ENCODE data around the gene MRTFA. TPM values are rescaled to one million over a fixed set of nuclear protein-coding genes. Genes with fewer than 3 reads are reported as not detected.
"Not testable (repeated sequence)": the region's sequence is repeated elsewhere in the genome, so short reads cannot be mapped to it uniquely, and the experiment has no call there.

MRTFA gene
- total RNA-seq, 1 donor from 2014 or later, result 105 TPM

GRCh38 chr22:40606306-40606705 lies 30.2 kb downstream of the MRTFA start:
- no peaks in the 10 kb centered on the region for H3K27me3 Mint-ChIP-seq (ENCODE audit: low read depth)
- H3K4me3 Mint-ChIP-seq, result no peak overlapping the region
- peaks cover 55% of the 10 kb centered on the region for H3K4me1 Mint-ChIP-seq
- H3K9me3 Mint-ChIP-seq, result no peaks in the 10 kb centered on the region
- peaks cover 2% of the 10 kb centered on the region for H3K36me3 Mint-ChIP-seq
- TF ChIP-seq CTCF (IDR thresholded peaks at IDR 0.05; ENCODE audit: unreplicated experiment), result no peak
- no peak for DNase-seq (ENCODE audit: low spot score in 2 of 2, unreplicated experiment in 2 of 2)
- peak overlapping the region; percentile 85 for H3K27ac Mint-ChIP-seq

DNA sequence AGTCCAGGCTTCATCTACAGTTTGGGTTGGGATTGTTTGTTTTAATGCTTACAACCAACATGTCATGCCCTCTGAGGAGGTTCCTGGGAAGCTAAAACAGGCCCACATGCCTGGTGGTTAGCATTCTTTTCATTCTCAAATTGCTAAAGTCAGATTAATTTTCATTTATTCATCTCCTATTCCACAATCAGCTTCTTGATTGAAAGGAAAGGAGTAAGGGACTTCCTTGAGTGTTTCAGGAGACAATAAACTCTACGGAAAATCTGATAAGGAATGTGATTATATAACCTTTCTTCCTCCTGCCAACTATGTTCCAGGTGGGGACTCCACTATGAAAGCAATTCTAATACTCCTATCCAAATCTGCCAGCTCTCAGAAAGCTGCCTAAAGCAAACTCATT lies 30.8 kb downstream of the MRTFA start:
- no peaks in the 10 kb centered on the region for H3K9me3 Mint-ChIP-seq
- H3K4me3 Mint-ChIP-seq, result no peak overlapping the region
- peak overlapping the region; percentile 85 for H3K27ac Mint-ChIP-seq
- no peak for DNase-seq (ENCODE audit: low spot score in 2 of 2, unreplicated experiment in 2 of 2)
- peaks cover 57% of the 10 kb centered on the region for H3K4me1 Mint-ChIP-seq
- H3K36me3 Mint-ChIP-seq, result peaks cover 2% of the 10 kb centered on the region
- TF ChIP-seq CTCF (IDR thresholded peaks at IDR 0.05; ENCODE audit: unreplicated experiment), result no peak
- no peaks in the 10 kb centered on the region for H3K27me3 Mint-ChIP-seq (ENCODE audit: low read depth)

- Mint-ChIP-seq H3K36me3 (peaks cover 2% of the 10 kb centered on the region), H3K9me3 (no peaks in the 10 kb centered on the region), H3K27ac (peak overlapping the region; percentile 88), H3K4me1 (peaks cover 62% of the 10 kb centered on the region), H3K4me3 (no peak overlapping the region), H3K27me3 (ENCODE audit: low read depth) (no peaks in the 10 kb centered on the region)
- no peak for TF ChIP-seq CTCF (IDR thresholded peaks at IDR 0.05; ENCODE audit: unreplicated experiment)
- no peak for DNase-seq (ENCODE audit: low spot score in 2 of 2, unreplicated experiment in 2 of 2)
Observed at GRCh38 chr22:40603088-40603605, 33.4 kb downstream of the MRTFA start.

- H3K9me3 Mint-ChIP-seq, result no peaks in the 10 kb centered on the region
- no peak for TF ChIP-seq CTCF (IDR thresholded peaks at IDR 0.05; ENCODE audit: unreplicated experiment)
- H3K27me3 Mint-ChIP-seq (ENCODE audit: low read depth), result no peaks in the 10 kb centered on the region
- peak overlapping the region; percentile 88 for H3K27ac Mint-ChIP-seq
- no peak overlapping the region for H3K4me3 Mint-ChIP-seq
- H3K36me3 Mint-ChIP-seq, result peaks cover 2% of the 10 kb centered on the region
- no peak for DNase-seq (ENCODE audit: low spot score in 2 of 2, unreplicated experiment in 2 of 2)
- H3K4me1 Mint-ChIP-seq, result peaks cover 66% of the 10 kb centered on the region
Observed at GRCh38 chr22:40602231-40602630, 34.3 kb downstream of the MRTFA start.

- no peak for TF ChIP-seq CTCF (IDR thresholded peaks at IDR 0.05; ENCODE audit: unreplicated experiment)
- H3K36me3 Mint-ChIP-seq, result peaks cover 2% of the 10 kb centered on the region
- H3K4me1 Mint-ChIP-seq, result peaks cover 60% of the 10 kb centered on the region
- H3K4me3 Mint-ChIP-seq, result no peak overlapping the region
- DNase-seq (ENCODE audit: low spot score in 2 of 2, unreplicated experiment in 2 of 2), result no peak
- H3K27me3 Mint-ChIP-seq (ENCODE audit: low read depth), result no peaks in the 10 kb centered on the region
- H3K27ac Mint-ChIP-seq, result peak overlapping the region; percentile 89
- H3K9me3 Mint-ChIP-seq, result no peaks in the 10 kb centered on the region
Observed at GRCh38 chr22:40599731-40600130, 36.8 kb downstream of the MRTFA start.

DNA sequence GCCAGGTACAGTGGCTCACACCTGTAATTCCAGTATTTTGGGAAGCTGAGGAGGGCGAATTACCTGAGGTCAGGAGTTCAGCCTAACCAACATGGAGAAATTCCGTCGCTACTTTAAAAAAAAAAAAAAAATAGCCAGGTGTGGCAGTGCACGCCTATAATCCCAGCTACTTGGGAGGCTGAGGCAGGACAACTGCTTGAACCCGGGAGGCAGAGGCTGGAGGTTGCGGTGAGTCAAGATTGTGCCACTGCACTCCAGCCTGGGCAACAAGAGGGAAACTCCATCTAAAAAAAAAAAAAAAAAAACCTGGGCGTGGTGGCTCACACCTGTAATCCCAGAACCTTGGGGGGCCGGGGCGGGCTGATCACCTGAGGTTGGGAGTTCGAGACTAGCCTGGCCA lies 37.8 kb downstream of the MRTFA start:
- DNase-seq (ENCODE audit: low spot score in 2 of 2, unreplicated experiment in 2 of 2); H3K27ac Mint-ChIP-seq; H3K4me3 Mint-ChIP-seq; H3K27me3 Mint-ChIP-seq (ENCODE audit: low read depth); H3K36me3 Mint-ChIP-seq; H3K9me3 Mint-ChIP-seq: not testable (repeated sequence)
- peaks cover 69% of the 10 kb centered on the region for H3K4me1 Mint-ChIP-seq

All from mesothelial cell of epicardium (in vitro differentiated cells).